ENCODE measurements around the gene XYLT2. TPM values are rescaled to one million over a fixed set of nuclear protein-coding genes. Genes with fewer than 3 reads are reported as not detected.

XYLT2 gene
- total RNA-seq, 1 donor from 2014 or later = 30.4 TPM

- H3K9me3 ChIP-seq = no peaks in the 10 kb centered on the region
- intact Hi-C loops (cut with DNase I) = loop anchor here (10.0 kb wide), 1 partner anchor 277 kb away; no protein-coding TSS in a partner anchor
- H3K27ac ChIP-seq = no peak overlapping the region
- TF ChIP-seq POLR2AphosphoS5 (IDR thresholded peaks at IDR 0.05; ENCODE audit: insufficient read depth in 1 of 2, low read depth in 1 of 2) (no peak), CTCF (IDR thresholded peaks at IDR 0.05) (no peak), POLR2A (IDR thresholded peaks at IDR 0.05) (no peak)
- H3K27me3 ChIP-seq = no peaks in the 10 kb centered on the region
- H3K4me3 ChIP-seq = no peak overlapping the region
- no peak for DNase-seq (ENCODE audit: extremely low spot score in 2 of 2)
- no peaks in the 10 kb centered on the region for H3K36me3 ChIP-seq
- no peaks in the 10 kb centered on the region for H3K4me1 ChIP-seq
Observed at GRCh38 chr17:50301891-50302584, 43.9 kb upstream of the XYLT2 start.

GRCh38 chr17:50303051-50303450 is 42.9 kb upstream of the XYLT2 start:
- intact Hi-C loops (cut with DNase I) = loop anchor here (10.0 kb wide), 1 partner anchor 278 kb away; no protein-coding TSS in a partner anchor
- Histone ChIP-seq H3K9me3 (no peaks in the 10 kb centered on the region), H3K4me3 (no peak overlapping the region), H3K27ac (no peak overlapping the region), H3K27me3 (no peaks in the 10 kb centered on the region), H3K4me1 (no peaks in the 10 kb centered on the region), H3K36me3 (no peaks in the 10 kb centered on the region)
- DNase-seq (ENCODE audit: extremely low spot score in 2 of 2) = no peak
- TF ChIP-seq CTCF (IDR thresholded peaks at IDR 0.05) (no peak), POLR2AphosphoS5 (IDR thresholded peaks at IDR 0.05; ENCODE audit: insufficient read depth in 1 of 2, low read depth in 1 of 2) (no peak), POLR2A (IDR thresholded peaks at IDR 0.05) (no peak)

GRCh38 chr17:50303596-50303995 is 42.3 kb upstream of the XYLT2 start:
- no peak for DNase-seq (ENCODE audit: extremely low spot score in 2 of 2)
- no peaks in the 10 kb centered on the region for H3K4me1 ChIP-seq
- intact Hi-C loops (cut with DNase I) = loop anchor here (10.0 kb wide), 1 partner anchor 279 kb away; no protein-coding TSS in a partner anchor
- no peaks in the 10 kb centered on the region for H3K9me3 ChIP-seq
- TF ChIP-seq CTCF (IDR thresholded peaks at IDR 0.05) (no peak), POLR2A (IDR thresholded peaks at IDR 0.05) (no peak), POLR2AphosphoS5 (IDR thresholded peaks at IDR 0.05; ENCODE audit: insufficient read depth in 1 of 2, low read depth in 1 of 2) (no peak)
- no peaks in the 10 kb centered on the region for H3K36me3 ChIP-seq
- H3K27me3 ChIP-seq = no peaks in the 10 kb centered on the region
- no peak overlapping the region for H3K27ac ChIP-seq
- H3K4me3 ChIP-seq = no peak overlapping the region

GRCh38 chr17:50304781-50305404 is 41.0 kb upstream of the XYLT2 start:
- Histone ChIP-seq H3K27me3 (no peaks in the 10 kb centered on the region), H3K4me1 (no peaks in the 10 kb centered on the region), H3K27ac (no peak overlapping the region), H3K9me3 (no peaks in the 10 kb centered on the region), H3K36me3 (no peaks in the 10 kb centered on the region), H3K4me3 (no peak overlapping the region)
- intact Hi-C loops (cut with DNase I) = loop anchor here (10.0 kb wide), 1 partner anchor 280 kb away; no protein-coding TSS in a partner anchor
- DNase-seq (ENCODE audit: extremely low spot score in 2 of 2) = no peak
- no peak for TF ChIP-seq POLR2AphosphoS5 (IDR thresholded peaks at IDR 0.05; ENCODE audit: insufficient read depth in 1 of 2, low read depth in 1 of 2)
- no peak for TF ChIP-seq CTCF (IDR thresholded peaks at IDR 0.05)
- TF ChIP-seq POLR2A (IDR thresholded peaks at IDR 0.05) = no peak

- intact Hi-C loops (cut with DNase I) = loop anchor here (10.0 kb wide), 1 partner anchor 283 kb away; no protein-coding TSS in a partner anchor
- H3K9me3 ChIP-seq = no peaks in the 10 kb centered on the region
- no peak overlapping the region for H3K27ac ChIP-seq
- TF ChIP-seq CTCF (IDR thresholded peaks at IDR 0.05) (no peak), POLR2AphosphoS5 (IDR thresholded peaks at IDR 0.05; ENCODE audit: insufficient read depth in 1 of 2, low read depth in 1 of 2) (no peak), POLR2A (IDR thresholded peaks at IDR 0.05) (no peak)
- H3K36me3 ChIP-seq = no peaks in the 10 kb centered on the region
- no peak for DNase-seq (ENCODE audit: extremely low spot score in 2 of 2)
- no peaks in the 10 kb centered on the region for H3K27me3 ChIP-seq
- no peaks in the 10 kb centered on the region for H3K4me1 ChIP-seq
- no peak overlapping the region for H3K4me3 ChIP-seq
Observed at GRCh38 chr17:50307654-50308053, 38.3 kb upstream of the XYLT2 start.
